HG03520 (cell line): ENCODE measurements around the gene TFB1M.
"Not testable (repeated sequence)": the region's sequence is repeated elsewhere in the genome, so short reads cannot be mapped to it uniquely, and the experiment has no call there.

Experiments
- ATAC-seq: cut with Tn5 transposase; IDR thresholded peaks from one replicate; pipeline ENCODE4 v1.9.1; 2021; ENCODE audit warnings: mild to moderate bottlenecking, moderate library complexity; ENCODE audit not compliant: unreplicated experiment

Gene TFB1M

DNA sequence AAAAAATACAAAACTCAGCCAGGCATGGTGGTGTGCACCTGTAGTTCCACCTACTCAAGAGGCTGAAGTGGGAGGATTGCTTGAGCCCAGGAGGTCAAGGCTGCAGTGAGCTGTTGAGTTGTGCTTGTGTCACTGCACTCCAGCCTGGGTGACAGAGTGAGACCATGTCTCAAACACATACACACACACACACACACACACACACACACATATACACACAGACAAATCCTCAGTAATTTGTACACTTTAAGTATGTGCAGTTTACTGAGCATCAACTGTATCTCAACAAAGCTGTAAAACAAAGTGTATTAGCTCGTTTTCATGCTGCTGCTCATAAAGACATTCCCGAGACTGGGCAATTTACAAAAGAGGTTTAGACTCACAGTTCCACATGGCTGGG, 7.3 kb downstream of the TFB1M start:
- ATAC-seq, result no peak

DNA sequence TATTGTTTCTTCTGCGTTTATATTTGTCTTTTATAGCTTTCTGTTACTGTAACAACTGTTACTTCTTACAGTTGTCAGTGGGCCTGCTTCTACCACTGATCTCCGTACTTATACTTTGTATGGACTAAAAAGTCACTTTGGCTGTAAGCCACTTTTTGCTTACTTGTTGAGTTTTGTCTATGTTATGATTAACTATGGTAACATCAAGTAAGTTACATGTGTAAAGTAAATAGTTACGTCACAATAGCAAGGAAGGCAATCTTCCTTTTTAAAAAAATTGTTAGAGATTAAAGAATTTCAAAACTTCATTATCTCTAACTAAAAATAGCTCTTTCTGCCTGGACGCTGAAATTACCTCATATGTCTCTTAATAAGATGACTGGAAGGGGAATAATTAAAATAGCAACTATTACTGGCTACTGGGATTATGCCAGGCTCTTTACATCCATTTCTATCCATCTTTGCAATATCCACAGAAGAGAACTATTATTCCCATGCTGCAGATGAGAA, 10.9 kb downstream of the TFB1M start:
- no peak for ATAC-seq

- ATAC-seq, result no peak
Observed at GRCh38 chr6:155301867-155302266, 12.4 kb downstream of the TFB1M start.

DNA sequence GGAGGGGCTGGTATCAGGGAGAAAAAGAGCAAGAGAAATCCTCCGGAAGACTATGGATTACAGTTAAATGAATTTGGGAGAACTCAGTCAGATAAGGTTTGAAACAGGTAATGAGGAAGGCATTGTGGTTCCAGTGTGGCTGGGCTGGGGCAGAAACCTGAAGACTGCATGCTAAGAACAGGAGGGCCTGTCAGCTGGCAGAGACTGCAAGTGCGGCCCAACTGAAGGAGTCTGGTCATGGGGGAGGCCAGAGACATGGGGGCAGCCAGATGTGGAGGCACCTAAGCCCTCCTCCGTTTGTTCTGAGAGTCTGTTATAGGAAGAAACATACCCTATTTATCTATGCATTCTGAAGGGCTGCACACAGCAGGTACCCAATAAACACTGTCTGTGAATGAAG, 16.6 kb downstream of the TFB1M start:
- no peak for ATAC-seq

GRCh38 chr6:155292711-155293110, 21.6 kb downstream of the TFB1M start:
- no peak for ATAC-seq

DNA sequence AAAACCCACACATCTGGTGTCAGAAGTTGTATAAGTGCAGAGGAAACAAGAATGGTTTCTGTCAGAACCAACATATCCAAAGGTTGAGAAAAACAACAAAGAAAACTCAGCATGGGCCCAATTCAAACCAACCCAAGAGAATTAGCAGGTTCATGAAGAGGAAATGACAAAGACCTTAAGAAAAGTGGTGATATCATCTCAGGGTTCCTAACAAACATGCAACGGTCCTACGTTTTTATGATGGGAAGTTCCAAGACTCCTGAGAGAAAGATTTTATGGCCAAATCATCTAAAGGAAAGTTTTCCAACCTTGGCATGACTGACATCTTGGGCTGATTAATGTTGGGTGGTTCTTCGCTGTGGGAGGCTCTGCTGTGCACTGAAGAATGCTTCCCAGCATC, 23.0 kb downstream of the TFB1M start:
- no peak for ATAC-seq

GRCh38 chr6:155290491-155290890, 23.8 kb downstream of the TFB1M start:
- no peak for ATAC-seq

DNA sequence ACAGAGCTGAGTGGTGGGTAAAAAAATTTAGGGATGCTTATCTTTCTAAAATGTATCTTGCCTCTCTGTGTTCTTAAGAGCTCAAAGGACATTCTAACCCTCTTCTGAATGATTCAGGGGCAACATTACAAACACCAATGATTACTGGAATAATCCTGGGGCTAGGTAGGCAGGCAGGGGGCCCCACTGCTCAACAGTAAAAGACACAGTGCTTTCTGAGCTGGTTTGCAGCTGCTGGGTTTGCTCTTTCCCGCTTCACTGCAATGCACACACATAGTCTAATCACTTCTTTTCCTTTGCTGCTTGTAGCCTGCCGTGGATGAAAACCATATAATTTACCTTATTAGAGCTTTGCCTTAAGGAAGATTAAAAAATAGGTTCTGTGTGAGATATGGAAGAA, 26.5 kb downstream of the TFB1M start:
- ATAC-seq, result no peak

- ATAC-seq, result no peak
Observed at GRCh38 chr6:155284775-155285174, 29.5 kb downstream of the TFB1M start.

- ATAC-seq, result no peak
Observed at GRCh38 chr6:155278319-155279049, 35.8 kb downstream of the TFB1M start.

- no peak for ATAC-seq
Observed at GRCh38 chr6:155276638-155277037, 37.6 kb downstream of the TFB1M start.

DNA sequence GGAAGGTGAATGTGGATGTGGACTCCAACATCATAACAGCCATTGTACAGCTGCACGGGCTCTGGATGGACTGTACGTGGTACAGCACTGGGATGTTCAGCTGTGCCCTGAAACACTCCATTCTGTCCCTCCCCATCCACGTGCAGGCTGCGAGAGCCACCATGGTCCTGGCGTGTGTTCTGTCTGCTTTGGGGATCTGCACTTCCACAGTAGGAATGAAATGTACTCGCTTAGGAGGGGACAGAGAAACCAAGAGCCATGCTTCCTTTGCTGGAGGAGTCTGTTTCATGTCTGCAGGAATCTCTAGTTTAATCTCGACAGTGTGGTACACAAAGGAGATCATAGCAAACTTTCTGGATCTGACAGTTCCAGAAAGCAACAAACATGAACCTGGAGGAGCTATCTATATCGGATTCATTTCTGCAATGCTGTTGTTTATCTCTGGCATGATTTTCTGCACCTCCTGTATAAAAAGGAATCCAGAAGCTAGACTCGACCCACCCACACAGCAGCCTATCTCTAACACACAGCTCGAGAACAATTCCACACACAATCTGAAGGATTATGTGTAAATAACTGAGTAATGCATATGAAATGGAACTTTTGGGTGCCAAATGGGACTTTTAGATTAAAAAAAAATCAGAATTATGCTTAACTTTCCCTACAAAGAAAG, 38.3 kb downstream of the TFB1M start:
- ATAC-seq, result no peak

DNA sequence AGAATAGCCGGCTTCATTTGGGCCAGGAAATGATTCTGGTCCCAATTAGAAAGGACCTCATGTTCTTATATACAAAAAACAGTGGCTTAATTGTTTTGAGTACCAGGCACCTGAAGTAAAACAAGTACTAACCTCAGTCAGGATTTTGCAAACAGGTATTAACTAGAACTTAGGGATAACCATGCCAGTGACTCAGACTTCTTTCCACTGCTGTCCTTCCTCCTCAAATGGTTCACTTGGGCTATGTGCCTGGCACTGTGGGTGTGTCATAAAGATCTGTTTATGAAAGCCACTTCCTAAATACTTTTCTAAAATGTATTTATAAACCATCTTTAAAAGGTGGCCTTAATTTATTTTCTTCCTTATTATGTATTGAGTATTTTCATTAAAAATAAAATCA, 39.8 kb downstream of the TFB1M start:
- ATAC-seq, result no peak

- ATAC-seq, result no peak
Observed at GRCh38 chr6:155274106-155274505, 40.2 kb downstream of the TFB1M start.

- no peak for ATAC-seq
Observed at GRCh38 chr6:155273431-155273830, 40.9 kb downstream of the TFB1M start.

- no peak for ATAC-seq
Observed at GRCh38 chr6:155272353-155273232, 41.7 kb downstream of the TFB1M start.

DNA sequence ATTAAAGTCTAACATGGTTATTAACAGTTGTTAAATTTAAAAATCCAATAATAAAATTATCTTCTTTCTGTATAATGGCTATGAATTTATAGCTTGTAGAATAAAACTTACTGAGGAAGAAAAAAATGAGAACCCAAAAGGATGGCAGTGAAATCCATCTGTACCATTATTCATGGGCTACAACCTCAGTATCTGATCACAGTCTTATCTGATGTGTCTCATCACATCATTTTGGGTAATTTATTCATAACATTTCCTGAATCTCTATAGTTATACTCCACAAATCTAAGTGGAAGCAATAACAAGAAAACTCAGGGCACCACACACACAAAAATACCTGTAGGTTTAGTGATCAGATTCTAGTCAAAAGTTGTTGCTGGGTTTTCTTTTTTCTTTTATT, 43.1 kb downstream of the TFB1M start:
- ATAC-seq, result no peak

DNA sequence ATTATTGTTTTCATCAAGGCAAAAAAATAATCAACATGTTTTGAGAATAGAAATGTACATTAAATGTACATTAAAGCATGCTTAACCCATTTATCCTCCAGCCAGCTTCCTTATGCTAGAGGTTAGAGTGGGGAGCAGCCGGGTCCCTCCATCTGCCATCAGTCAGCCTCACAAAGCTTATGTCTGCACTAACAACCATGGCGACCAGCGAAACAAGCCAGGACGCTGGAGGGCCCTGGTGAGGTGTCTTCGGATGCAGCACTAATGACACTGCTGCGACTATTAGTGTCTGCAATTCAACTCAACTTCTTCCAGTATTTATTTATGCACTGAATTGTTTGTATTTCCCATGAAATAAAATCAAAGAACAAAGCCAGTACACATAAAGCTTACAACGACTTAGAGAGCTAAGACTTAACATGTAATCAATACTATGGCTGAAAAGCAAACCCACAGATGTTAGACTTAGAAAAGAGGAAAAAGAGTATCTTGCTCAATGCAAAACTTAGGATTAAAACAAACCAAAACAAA, 43.7 kb downstream of the TFB1M start:
- ATAC-seq, result no peak

GRCh38 chr6:155269765-155270164, 44.5 kb downstream of the TFB1M start:
- no peak for ATAC-seq

DNA sequence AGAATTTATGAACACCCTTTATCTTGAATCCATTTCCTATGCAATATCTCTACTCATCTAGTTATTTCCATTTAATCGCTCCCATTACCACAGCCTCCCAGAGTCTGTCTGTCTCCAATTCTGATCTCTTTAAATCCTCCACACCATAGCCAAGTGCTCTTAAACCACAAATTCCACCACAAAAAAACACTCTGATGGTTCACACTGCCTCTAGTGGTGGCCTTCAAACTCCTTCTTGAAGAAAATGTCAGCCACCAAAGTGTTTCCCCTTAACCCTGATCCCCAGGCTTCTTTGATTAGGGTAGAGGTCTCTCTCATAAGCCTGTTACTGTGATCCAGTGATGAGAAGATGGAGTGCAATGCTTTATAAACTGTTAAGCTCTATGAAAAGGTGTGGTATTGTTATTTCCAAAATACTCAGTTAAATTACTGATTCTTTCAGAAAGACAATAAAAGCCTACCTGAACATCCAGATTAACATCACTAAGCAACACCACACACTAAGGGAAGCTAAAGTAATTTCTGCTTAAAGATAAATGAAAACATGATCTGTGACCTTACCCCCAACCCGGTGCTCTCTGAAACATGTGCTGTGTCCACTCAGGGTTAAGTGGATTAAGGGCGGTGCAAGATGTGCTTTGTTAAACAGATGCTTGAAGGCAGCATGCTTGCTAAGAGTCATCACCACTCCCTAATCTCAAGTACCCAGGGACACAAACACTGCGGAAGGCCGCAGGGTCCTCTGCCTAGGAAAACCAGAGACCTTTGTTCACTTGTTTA, 46.0 kb downstream of the TFB1M start:
- ATAC-seq, result not testable (repeated sequence)
